Glutamatergic neuron (in vitro differentiated cells): ENCODE data around the gene RELT. TPM values are rescaled to one million over a fixed set of nuclear protein-coding genes. Genes with fewer than 3 reads are reported as not detected.

Experiments used
- DNase-seq: peaks from one replicate; pipeline ENCODE4 v3.0.0; 2022
- H3K27ac Mint-ChIP-seq: one replicate; pipeline ENCODE4 v1.8.0; 2020; ENCODE audit warnings: mild to moderate bottlenecking, mixed read lengths, inconsistent platforms; ENCODE audit not compliant: unreplicated experiment
- H3K27me3 Mint-ChIP-seq: one replicate; pipeline ENCODE4 v1.8.0; 2020; ENCODE audit warnings: mild to moderate bottlenecking, moderate library complexity, mixed read lengths, inconsistent platforms; ENCODE audit not compliant: unreplicated experiment
- H3K36me3 Mint-ChIP-seq: one replicate; pipeline ENCODE4 v1.8.0; 2020; ENCODE audit warnings: mild to moderate bottlenecking, mixed read lengths, inconsistent platforms; ENCODE audit not compliant: unreplicated experiment
- H3K4me1 Mint-ChIP-seq: one replicate; pipeline ENCODE4 v1.8.0; 2020; ENCODE audit warnings: mild to moderate bottlenecking, low read depth, mixed read lengths, inconsistent platforms; ENCODE audit not compliant: unreplicated experiment
- H3K4me3 Mint-ChIP-seq: one replicate; pipeline ENCODE4 v1.8.0; 2020; ENCODE audit warnings: mild to moderate bottlenecking, mixed read lengths, inconsistent platforms; ENCODE audit not compliant: unreplicated experiment
- H3K9me3 Mint-ChIP-seq: one replicate; pipeline ENCODE4 v1.8.0; 2020; ENCODE audit warnings: mild to moderate bottlenecking, moderate library complexity, mixed read lengths, inconsistent platforms; ENCODE audit not compliant: unreplicated experiment
- CTCF ChIP-seq: fragments of 200-600 bp; sonication (generic); IDR thresholded peaks from one replicate; pipeline ENCODE4 v1.5.0; 2021; ENCODE audit not compliant: partially characterized antibody, unreplicated experiment
- total RNA-seq: library from RNA; stranded (reverse); fragmentation: NEBNext Ultra II Directional; extraction: Animal tissue kit (Norgen Biotek cat#: 25700); gene quantifications from one replicate; pipeline ENCODE4 v1.2.1, GENCODE V29; 2021; ENCODE audit not compliant: unreplicated experiment

Gene RELT
- total RNA-seq, 1 donor from 2014 or later = 9.2 TPM

- DNase-seq = no peak
- TF ChIP-seq CTCF = no peak
- H3K27me3 Mint-ChIP-seq = peaks cover 8% of the 10 kb centered on the region
- H3K27ac Mint-ChIP-seq = no peak overlapping the region
- H3K4me3 Mint-ChIP-seq = no peak overlapping the region
- H3K9me3 Mint-ChIP-seq = peaks cover 5% of the 10 kb centered on the region
- no peaks in the 10 kb centered on the region for H3K36me3 Mint-ChIP-seq
- H3K4me1 Mint-ChIP-seq = peaks cover 5% of the 10 kb centered on the region
Measured at GRCh38 chr11:73414977-73415651, 38.9 kb downstream of the RELT start.

GRCh38 chr11:73415854-73416615 lies 39.8 kb downstream of the RELT start:
- Mint-ChIP-seq H3K27ac (no peak overlapping the region), H3K4me3 (no peak overlapping the region), H3K4me1 (peaks cover 5% of the 10 kb centered on the region), H3K36me3 (no peaks in the 10 kb centered on the region), H3K9me3 (peaks cover 2% of the 10 kb centered on the region), H3K27me3 (peaks cover 5% of the 10 kb centered on the region)
- no peak for DNase-seq
- no peak for TF ChIP-seq CTCF

- Mint-ChIP-seq H3K27me3 (peaks cover 2% of the 10 kb centered on the region), H3K4me1 (peaks cover 5% of the 10 kb centered on the region), H3K27ac (no peak overlapping the region), H3K4me3 (no peak overlapping the region), H3K9me3 (peaks cover 2% of the 10 kb centered on the region), H3K36me3 (no peaks in the 10 kb centered on the region)
- no peak for TF ChIP-seq CTCF
- DNase-seq = no peak
Measured at GRCh38 chr11:73416786-73417185, 40.6 kb downstream of the RELT start.

GRCh38 chr11:73420136-73420535 lies 43.9 kb downstream of the RELT start:
- Mint-ChIP-seq H3K27ac (no peak overlapping the region), H3K27me3 (no peaks in the 10 kb centered on the region), H3K4me3 (no peak overlapping the region), H3K9me3 (peaks cover 3% of the 10 kb centered on the region), H3K36me3 (no peaks in the 10 kb centered on the region), H3K4me1 (no peaks in the 10 kb centered on the region)
- DNase-seq = no peak
- TF ChIP-seq CTCF = no peak

- Mint-ChIP-seq H3K27me3 (peaks cover 2% of the 10 kb centered on the region), H3K9me3 (peaks cover 3% of the 10 kb centered on the region), H3K36me3 (no peaks in the 10 kb centered on the region), H3K4me3 (no peak overlapping the region), H3K27ac (no peak overlapping the region), H3K4me1 (peaks cover 5% of the 10 kb centered on the region)
- no peak for DNase-seq
- no peak for TF ChIP-seq CTCF
Measured at GRCh38 chr11:73422886-73423285, 46.7 kb downstream of the RELT start.
